HG02610 (cell line): ENCODE measurements around the gene BRD2.
A peak's percentile ranks its signal among the peaks of the same experiment; 100 is the strongest.
"Not testable (repeated sequence)": the region's sequence is repeated elsewhere in the genome, so short reads cannot be mapped to it uniquely, and the experiment has no call there.

Experiments used
- ATAC-seq: cut with Tn5 transposase; IDR thresholded peaks from one replicate; pipeline ENCODE4 v1.9.1; 2021; ENCODE audit warnings: mild to moderate bottlenecking, moderate library complexity; ENCODE audit not compliant: unreplicated experiment

BRD2 gene

DNA sequence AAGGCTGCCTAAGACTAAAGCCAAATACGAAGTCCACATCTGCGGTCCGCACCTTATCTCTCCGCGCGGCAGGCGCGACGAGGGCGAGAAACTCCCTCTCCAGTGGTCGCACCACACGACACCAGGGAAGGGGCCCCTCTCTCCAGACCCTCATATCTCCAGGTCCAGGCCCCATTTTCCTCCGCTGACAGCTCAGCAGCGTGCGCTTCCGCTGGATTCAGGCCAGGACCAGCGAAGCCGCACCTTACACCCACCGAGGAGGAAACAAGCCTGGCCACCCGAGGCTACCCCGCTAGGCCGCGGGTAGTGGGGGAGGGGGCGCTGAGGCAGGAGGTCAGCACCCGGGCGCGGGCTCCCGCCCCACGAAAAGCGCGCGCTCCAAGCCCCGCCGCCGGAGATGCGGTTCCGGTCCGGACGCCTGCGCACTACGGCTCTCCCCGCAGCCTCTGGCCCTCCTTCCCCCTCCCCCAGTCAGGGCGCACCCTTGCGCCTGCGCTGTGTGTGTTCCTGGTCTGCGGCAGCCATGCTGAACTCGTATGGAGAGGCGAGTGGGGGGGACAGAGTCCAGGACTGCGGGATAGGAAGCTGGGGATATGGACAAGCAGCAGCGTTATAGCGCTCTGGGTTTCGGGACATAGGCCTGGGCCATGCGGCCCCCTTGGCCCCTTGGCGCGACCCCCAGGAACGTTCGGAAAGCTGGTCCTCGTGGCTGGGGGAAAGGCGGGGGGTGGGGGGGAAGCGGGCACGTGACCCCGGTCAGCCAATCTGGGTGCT, at the start of gene BRD2:
BRD2 (plus strand) TSS at position 502 of the 774 bp plus-strand sequence. CDS start 4,305 bp downstream, outside the sequence.
- peak; percentile 31 for ATAC-seq

DNA sequence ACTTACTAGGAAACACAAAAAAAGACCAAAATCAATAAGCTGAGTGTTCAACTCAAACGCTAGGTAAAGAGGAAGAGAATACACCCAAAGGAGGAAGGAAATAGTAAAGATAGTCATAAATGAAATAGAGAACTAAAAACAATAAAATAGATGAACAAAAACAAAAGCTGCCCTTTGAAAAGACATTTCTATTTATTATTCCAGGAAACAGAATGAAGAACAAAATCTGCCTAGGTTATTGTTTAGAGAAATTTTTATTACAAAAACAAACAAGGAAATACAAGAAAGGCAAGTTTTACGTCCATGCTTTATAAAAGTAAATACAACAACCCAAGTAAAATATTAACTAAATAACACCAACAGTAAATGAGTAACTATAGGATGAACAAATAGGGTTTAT, 47.7 kb upstream of the BRD2 start:
- ATAC-seq: no peak

DNA sequence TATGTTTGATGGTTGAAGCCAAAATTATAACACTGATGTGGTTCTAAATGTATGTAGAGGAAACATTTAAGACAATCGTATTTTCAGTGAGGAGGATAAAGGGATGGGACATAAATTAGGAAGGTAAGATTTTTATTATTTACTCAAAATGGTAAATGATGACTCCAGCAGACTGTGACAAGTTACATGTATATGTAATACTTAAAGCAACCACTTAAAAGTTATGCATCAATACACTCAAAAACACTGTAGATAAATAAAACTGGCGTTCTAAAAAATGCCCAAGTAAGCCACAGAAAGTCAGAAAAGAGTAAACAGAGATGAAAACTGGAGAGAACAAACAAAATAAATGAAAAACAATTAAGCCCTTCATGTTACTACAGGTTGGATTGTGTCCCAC, 46.3 kb upstream of the BRD2 start:
- no peak for ATAC-seq

DNA sequence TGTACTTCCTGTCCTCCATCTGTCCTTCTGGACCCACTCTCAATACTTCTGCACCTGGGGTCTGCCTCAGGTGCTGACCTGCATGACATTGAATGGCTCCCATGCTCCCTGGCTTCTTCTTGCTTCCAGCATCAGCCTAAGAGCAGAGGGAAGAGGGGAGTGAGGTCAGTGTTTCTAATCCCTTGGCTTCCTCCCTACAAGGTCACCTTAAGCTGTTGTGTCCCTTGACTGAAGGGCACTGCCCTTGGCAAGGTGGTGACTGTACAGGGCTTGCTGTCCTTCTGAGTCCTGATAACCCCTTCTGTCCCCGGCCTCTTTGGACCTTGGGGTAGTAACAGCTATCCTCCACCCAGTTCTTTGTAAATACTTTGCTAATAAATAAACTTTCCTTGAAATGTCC, 37.2 kb upstream of the BRD2 start:
- ATAC-seq: no peak

DNA sequence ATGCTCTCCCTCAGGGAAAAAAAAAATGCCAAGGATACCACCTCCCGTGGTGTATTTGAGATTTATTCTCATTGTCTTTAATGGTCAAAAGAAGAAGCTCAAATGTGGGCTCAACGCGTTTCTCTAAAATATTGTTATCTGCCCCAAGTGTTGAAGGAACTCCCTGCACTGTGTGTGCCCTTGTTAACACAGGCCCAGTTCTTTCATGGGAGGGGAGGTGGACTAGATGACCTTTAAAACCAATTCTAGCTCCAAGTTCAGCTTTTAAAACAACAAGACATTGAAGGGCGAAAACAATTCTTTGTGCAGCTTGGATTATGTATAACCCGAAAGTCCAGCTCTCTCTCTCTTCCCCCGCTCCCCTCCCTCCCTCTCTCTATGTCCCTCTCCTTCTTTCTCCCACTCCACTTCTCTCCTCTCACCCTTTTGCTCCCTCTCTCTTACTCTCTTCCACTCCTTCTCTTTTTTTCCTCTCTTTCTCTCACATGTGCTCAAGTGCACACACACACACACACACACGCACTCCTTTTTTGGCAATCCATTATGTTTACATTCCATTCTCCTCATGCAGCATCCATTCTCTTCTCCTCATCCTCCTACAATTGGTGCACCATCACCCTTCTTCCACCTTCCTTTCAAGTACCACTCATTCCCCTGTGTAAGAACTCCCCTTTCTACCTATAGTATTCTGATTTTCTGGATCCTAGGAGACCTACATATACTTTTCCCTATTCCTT, 36.1 kb upstream of the BRD2 start:
- no peak for ATAC-seq

DNA sequence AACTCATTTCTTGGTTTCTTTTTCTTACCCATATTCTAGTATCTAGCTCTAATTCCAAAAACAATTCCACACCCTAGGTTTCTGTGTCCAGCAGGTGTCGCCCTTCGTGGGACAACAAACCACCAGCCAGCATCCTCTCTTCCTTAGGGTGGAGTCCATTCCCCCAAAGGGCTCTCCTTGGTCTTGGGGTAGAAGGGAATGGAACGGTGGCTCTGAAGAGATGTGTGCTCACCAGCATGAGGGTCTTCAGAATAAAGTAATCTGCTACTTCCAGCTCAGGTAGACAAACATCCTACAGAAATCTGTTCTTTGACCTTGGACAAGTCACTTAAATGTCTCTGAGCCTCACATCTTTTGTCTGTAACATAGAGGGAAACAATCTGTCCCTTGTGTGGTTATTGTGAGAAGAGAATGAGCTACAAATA, 34.7 kb upstream of the BRD2 start:
- no peak for ATAC-seq

DNA sequence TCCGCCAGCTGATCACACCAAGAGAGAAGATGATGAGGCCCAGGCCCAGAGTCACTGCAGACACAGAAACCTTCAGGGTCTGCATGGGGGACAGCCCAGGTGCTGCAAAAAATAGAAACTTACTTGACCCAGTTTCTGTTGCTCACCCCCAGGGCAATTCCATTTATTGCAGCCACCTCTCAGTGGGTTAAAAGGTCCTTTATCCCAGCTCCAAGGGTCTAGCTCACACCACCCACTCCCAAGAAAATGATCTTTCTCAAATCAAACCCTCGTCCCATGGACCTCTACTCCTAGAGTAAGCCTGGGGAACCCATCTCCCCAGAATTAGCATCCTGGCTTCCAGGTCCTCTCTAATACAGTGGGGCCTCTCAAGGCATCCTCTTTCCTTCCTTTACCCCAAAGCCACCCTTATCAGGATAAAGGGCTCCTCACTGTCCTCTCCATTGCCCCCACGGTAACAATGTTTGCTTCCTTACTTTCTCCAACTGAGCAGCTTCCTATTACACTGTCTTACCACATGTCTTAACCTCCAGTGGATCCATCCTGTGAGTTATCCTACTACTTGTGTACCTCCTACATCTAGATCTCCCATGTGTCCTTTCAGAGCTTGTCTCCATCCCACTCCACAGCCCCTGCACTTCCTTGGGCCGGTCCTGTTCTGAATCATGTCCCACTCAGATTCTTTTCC, 32.7 kb upstream of the BRD2 start:
- ATAC-seq: no peak

DNA sequence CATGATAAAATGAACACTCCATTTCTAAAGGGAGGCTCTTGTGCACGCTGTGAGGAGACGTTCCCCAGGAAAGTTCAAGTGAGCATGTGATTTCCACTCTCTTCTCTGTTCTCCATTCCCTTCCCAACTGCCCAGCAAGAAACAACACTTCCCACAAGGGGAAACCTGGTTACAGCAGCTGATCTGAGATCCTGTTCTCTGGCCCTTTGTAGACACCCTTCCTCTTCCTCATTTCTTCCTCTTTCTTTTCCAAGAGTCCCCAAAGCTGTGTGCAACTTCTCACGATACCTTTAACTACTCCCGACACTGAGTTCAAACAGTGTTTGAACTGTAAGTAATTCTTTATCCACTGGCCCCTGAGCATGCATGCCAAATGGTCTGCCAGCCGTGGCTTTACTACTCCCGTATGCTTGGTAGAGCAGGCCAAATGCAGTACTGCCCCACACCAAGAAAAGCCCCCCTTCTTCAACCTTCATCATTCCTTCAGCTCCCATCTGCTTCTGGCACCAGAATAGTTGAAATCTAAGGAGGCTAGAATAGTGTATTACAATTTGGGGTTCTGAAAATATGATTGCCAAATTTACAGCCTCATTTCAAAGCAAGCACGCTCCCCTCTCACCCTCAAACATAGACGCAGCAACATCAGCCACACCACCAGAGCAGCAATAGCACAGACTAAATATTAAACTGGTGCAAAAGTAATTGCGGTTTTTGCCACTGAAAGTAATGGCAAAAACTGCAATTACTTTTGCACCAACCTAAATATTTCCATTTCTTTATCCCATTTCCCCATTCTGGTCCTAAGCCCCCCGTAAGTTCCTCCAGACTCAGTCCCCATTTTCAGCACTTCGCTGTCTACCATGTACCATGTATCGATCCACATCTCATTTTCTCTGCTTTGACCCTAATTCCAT, 31.9 kb upstream of the BRD2 start:
- ATAC-seq: no peak

DNA sequence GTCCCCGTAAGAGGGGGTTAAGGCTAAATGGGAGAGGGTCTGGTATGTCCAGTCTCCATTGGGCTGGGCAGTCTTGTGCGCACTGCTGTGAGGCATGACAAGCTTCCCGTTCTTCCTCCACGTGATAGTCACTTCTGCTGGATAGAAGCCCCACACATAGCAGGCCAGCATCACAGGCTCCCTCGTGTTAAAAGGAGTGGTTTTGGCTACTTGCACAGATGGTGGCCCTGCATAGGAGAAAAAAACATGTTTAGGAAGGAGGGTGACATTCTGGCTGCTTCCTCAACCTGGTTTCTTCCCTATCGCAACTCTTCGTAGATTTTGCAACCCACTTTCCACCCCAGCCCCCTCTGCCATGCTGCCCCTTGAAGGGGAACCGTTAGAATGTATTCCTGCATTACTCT, 31.2 kb upstream of the BRD2 start:
- ATAC-seq: no peak

DNA sequence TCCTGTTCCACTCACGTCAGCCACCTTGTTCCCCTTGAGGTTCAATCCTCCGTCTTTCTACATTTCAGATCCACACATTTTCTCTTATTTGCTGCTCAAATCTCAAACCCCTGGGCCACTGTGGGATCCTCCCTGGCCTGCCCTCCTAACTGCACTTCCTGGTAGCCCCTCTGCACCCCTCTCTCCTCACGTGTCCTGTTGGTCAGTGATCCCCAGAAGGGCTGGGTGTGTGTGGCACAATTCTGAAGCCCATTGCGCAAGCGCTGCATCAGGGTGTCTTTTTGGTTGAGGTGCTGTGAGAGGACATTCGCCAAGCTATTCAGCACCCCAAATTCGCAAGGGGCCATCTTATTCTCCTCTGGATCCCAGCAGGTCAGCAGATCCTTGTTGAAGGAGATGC, 29.9 kb upstream of the BRD2 start:
- ATAC-seq: no peak

DNA sequence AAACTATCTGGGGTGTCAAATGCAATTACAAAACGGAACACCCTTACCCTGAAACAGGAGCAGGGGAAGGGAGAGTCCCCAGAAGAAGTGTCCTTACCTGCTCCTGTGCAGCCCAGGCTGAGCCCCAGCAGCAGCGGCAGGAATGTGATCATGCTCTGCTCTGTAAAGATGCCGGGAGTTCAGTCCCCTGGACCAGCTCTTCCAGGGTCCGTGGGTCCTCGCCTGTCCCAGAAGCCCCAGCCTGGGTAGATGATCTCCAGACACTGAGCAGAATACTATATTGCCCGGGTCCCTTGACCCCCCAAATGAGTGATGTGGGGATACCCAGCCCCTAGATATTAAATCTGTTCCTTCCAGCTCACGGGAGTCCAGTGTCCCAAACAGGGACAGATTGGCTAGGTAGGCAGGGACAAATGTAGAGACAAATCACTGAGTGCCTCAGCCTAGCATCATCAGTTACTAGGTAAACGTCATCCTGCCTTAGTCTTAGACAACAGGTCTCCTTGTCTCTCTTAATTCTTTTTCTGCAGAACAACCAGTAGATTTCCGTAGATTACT, 27.7 kb upstream of the BRD2 start, which contains the start of gene HLA-DMB:
HLA-DMB (minus strand) TSS at position 373 of the 558 bp plus-strand sequence; CDS start at position 152, 221 bp downstream.
- peak; percentile 57 for ATAC-seq

DNA sequence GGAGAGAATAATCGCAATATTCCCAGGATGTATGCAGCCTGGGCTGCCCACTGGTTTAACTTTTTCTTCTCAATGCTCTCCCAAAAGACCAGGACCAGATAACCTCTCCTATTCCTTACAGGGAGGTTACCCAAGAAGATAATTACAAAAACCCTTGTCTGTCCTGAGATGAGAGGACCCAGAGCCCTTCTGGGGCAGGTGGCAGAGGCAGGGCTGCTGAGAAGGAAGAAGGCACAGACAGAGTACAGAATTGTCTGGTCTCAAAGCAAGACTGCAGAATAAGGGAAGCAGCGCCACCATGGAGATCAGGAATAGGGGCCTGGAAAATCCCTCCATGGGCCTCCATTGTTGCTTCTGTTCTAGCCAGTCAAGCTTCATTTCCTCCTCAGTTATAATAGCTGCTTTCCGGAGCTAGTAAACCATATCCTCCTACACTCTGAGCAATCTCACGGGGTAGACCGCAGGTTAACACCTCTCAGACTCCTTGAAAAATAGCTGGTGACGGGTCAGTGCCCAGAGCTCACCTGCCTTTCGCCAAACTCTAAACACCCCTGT, 27.1 kb upstream of the BRD2 start:
- peak; percentile 58 for ATAC-seq

DNA sequence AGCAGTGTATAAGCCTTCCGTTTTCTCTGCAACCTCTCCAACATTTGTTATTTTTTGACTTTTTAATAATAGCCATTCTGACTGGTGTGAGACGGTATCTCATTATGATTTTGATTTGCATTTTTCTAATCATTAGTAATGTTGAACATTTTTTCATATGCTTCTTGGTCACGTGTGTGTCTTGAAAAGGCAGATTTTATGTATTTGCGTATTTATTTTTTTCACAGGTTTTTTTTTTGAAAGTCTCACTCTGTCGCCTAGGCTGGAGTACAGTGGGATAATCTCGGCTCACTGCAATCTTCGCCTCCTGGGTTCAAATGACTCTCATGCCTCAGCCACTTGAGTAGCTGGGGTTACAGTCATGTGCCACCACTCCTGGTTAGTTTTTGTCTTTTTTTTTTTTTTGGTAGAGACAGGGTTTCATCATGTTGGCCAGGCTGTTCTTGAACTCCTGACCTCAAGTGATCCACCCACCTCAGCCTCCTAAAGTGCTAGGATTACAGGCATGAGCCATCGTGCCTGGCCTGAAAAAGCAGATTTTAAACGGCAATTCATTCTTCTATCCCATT, 25.8 kb upstream of the BRD2 start:
- ATAC-seq: not testable (repeated sequence)

DNA sequence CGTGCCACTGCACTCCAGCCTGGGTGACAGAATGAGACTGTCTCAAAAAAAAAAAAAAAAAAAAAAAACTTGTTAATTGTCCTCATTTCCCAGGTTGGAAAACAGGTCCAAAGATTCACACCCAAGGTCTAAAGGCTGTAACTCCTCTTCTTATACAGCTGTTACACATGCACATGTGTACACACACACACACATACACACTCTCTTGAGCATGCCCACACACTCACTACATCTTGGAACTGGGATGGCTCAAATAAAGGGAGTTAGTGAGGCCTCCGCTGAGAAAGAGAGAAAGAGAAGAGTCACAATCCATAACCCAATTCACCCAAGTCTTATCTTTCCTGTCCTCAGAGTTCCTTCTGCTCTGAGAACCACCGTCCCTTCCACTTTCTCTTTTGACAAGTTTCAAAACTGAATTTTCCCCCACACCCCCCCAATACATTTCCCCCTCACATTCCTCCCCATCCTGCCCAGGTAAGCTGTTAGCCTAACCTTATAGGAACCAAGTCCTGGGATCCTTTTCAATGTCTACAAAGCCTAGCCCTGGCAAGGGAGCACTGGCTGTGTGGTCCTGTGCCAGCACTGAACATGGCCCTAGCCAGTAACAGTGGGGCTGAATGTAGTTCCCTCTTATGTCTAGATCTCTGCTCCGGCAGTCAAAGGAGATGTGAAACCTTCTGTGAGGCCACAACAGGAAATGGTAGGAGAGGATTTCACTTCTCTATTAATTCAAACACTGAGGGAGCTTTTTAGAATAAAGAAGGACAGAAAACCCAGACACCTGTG, 24.3 kb upstream of the BRD2 start:
- ATAC-seq: peak; percentile 52

DNA sequence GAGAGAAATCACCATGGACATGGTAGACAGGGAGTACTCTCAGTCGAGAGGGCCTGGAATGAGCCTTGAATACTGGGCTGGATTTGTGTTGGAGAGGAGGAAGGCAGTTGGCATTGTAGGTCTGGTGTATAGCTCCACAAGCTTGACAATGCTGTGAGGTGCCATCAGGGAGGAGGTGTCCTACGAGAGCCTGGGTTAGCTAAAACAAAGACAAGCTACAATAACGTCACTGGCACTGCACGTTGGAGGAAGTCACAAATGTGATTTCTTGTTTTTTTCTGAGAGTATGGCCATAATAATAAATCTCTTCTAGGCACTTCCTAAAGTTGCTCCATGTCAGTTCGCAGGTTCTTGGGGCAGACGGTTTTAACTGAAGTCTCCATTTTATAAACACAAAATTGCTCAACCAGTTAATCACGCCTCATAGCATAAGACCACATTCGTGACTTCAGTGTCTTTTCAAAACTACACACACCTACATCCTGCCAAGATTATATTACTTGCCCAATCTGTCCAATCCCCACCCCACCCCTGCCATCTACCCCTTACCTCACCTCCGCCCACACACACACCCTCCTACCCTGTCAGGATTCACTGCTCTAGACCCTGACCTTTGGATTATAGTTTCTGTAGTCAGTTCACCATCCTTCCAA, 23.2 kb upstream of the BRD2 start:
- ATAC-seq: no peak

DNA sequence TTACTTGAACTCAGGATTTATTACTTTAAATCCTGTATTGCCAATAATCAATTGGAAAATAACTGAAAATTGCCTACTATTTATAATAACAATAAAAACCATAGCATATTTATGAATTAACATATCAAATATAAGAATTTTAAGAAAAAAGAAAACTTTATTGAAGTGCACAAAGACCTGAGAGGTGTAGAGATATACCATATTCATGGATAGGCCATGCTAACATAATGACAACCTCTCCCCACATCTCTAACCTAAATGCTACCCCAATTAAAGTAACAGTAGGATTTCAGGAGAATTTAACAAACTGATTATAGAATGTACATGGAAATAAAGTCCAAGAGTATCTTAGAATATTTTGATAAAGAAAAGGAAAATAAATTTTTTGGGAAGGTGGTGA, 22.4 kb upstream of the BRD2 start:
- no peak for ATAC-seq

DNA sequence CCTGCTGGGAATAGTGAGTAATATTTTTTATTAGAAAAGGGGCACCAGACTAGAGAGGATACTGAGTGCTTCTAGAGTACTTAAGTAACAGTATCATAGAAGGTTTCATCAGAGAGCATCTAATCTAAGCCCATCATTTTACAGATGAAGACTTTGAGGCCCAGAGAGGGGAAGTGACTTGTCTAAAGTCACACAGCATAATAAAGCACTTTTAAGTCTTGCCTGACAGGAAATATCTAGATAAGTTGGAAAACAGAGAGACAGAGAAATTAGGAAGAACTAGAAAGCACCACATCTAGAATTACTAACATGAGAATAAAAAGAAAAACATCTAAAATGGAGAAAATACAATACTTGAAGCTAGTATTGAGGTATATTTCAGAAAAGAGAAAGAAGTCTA, 21.5 kb upstream of the BRD2 start:
- no peak for ATAC-seq
